ENCODE data around the gene PRKAR2B.
"Not testable (repeated sequence)": the region's sequence is repeated elsewhere in the genome, so short reads cannot be mapped to it uniquely, and the experiment has no call there.

PRKAR2B gene

DNA sequence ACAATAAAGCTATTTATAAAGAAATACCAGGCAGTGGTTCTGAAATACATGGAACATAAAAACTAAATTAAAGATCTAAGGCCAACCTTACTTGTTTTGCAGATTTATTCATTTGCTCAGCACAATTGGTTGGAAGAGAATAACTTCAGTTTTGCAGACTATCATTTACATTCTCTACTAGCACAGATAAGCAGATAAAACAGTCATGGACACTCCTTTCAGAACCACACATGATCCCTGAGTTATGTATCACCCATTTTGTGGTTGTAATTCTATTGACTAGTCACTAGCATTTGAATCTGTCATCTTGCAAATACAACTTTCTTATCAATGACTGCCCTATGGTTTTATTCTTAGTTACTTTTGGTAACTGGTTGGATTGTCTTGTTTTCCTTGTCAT, 45.1 kb downstream of the PRKAR2B start:
- H3K27ac ChIP-seq (ENCODE audit: low read length): no peak overlapping the region
- H3K79me2 ChIP-seq (ENCODE audit: low read length): no peaks in the 10 kb centered on the region
- H3K4me2 ChIP-seq (ENCODE audit: low read length): no peak overlapping the region
- no peak overlapping the region for H2AFZ ChIP-seq (ENCODE audit: low read depth, low read length)
- no peak for TF ChIP-seq EZH2phosphoT487 (IDR thresholded peaks at IDR 0.05; ENCODE audit: low read depth)
- TF ChIP-seq, protein P1, sequence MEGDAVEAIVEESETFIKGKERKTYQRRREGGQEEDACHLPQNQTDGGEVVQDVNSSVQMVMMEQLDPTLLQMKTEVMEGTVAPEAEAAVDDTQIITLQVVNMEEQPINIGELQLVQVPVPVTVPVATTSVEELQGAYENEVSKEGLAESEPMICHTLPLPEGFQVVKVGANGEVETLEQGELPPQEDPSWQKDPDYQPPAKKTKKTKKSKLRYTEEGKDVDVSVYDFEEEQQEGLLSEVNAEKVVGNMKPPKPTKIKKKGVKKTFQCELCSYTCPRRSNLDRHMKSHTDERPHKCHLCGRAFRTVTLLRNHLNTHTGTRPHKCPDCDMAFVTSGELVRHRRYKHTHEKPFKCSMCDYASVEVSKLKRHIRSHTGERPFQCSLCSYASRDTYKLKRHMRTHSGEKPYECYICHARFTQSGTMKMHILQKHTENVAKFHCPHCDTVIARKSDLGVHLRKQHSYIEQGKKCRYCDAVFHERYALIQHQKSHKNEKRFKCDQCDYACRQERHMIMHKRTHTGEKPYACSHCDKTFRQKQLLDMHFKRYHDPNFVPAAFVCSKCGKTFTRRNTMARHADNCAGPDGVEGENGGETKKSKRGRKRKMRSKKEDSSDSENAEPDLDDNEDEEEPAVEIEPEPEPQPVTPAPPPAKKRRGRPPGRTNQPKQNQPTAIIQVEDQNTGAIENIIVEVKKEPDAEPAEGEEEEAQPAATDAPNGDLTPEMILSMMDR (IDR thresholded peaks at IDR 0.05; ENCODE audit: low read depth, low read length): no peak
- H3K4me1 ChIP-seq (ENCODE audit: low read length): peaks cover 7% of the 10 kb centered on the region; the same call in 1 of the 2 replicates
- no peaks in the 10 kb centered on the region for H3K36me3 ChIP-seq (replicated peaks; ENCODE audit: low read depth, low read length)
- H4K20me1 ChIP-seq (ENCODE audit: insufficient read depth, low read length): no peaks in the 10 kb centered on the region
- H3K9me3 ChIP-seq (ENCODE audit: insufficient read depth, low read length): no peaks in the 10 kb centered on the region
- no peak overlapping the region for H3K9ac ChIP-seq (ENCODE audit: low read length)
- no peaks in the 10 kb centered on the region for H3K27me3 ChIP-seq (ENCODE audit: low read depth, low read length)
- H3K4me3 ChIP-seq (ENCODE audit: low read length): no peak overlapping the region

DNA sequence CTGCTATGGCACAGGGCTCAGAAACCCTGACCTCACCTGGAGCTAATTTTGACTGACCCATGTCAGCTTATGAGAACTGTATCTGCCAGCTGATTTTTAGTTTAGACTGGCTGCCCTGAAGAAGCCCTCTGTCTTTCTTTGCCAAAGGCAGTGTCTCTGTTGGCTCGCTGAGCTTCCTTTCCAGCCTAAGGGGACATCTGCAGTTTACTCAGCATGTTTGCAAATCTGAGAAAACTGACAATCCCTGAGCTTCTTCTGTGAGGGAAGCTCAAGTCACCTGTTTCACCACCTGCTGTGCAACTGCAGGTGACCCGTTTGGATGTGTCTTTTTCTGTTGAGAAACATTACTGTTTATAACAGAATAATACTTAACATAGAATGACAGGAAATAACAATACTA, 46.0 kb downstream of the PRKAR2B start:
- no peaks in the 10 kb centered on the region for H3K36me3 ChIP-seq (replicated peaks; ENCODE audit: low read depth, low read length)
- peaks cover 7% of the 10 kb centered on the region; the same call in 1 of the 2 replicates for H3K4me1 ChIP-seq (ENCODE audit: low read length)
- H3K9ac ChIP-seq (ENCODE audit: low read length): no peak overlapping the region
- no peak for TF ChIP-seq EZH2phosphoT487 (IDR thresholded peaks at IDR 0.05; ENCODE audit: low read depth)
- TF ChIP-seq, protein P1 (IDR thresholded peaks at IDR 0.05; ENCODE audit: low read depth, low read length): no peak
- H3K9me3 ChIP-seq (ENCODE audit: insufficient read depth, low read length): no peaks in the 10 kb centered on the region
- H3K4me3 ChIP-seq (ENCODE audit: low read length): no peak overlapping the region
- no peaks in the 10 kb centered on the region for H3K27me3 ChIP-seq (ENCODE audit: low read depth, low read length)
- no peak overlapping the region for H3K4me2 ChIP-seq (ENCODE audit: low read length)
- H4K20me1 ChIP-seq (ENCODE audit: insufficient read depth, low read length): no peaks in the 10 kb centered on the region
- no peak overlapping the region for H2AFZ ChIP-seq (ENCODE audit: low read depth, low read length)
- H3K27ac ChIP-seq (ENCODE audit: low read length): no peak overlapping the region
- no peaks in the 10 kb centered on the region for H3K79me2 ChIP-seq (ENCODE audit: low read length)

DNA sequence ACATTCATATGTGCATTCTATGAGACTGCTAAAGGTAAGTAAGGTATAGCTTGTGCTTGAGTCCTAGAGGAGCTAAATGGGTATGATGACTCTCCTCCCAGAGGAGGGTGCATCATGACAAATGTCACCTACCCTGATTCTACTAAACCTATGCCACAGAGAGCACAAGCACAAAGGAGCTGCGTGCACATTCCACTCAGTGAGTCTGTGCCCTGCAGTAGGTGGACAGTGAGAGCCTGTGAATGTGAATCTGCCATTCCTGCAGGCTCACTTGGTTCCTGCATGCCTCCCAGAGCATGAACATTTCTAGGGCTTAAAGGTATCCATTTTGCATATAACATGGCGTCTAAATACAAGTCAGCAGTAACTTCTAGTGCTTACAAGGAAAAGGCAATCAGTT, 46.8 kb downstream of the PRKAR2B start:
- Histone ChIP-seq H3K27me3 (ENCODE audit: low read depth, low read length) (no peaks in the 10 kb centered on the region), H2AFZ (ENCODE audit: low read depth, low read length) (no peak overlapping the region), H3K4me2 (ENCODE audit: low read length) (no peak overlapping the region), H3K4me1 (ENCODE audit: low read length) (peaks cover 7% of the 10 kb centered on the region; the same call in 1 of the 2 replicates), H3K9ac (ENCODE audit: low read length) (no peak overlapping the region), H4K20me1 (ENCODE audit: insufficient read depth, low read length) (no peaks in the 10 kb centered on the region), H3K4me3 (ENCODE audit: low read length) (no peak overlapping the region), H3K27ac (ENCODE audit: low read length) (no peak overlapping the region), H3K36me3 (replicated peaks; ENCODE audit: low read depth, low read length) (no peaks in the 10 kb centered on the region), H3K9me3 (ENCODE audit: insufficient read depth, low read length) (no peaks in the 10 kb centered on the region), H3K79me2 (ENCODE audit: low read length) (no peaks in the 10 kb centered on the region)
- TF ChIP-seq, protein P1 (IDR thresholded peaks at IDR 0.05; ENCODE audit: low read depth, low read length): no peak
- no peak for TF ChIP-seq EZH2phosphoT487 (IDR thresholded peaks at IDR 0.05; ENCODE audit: low read depth)

DNA sequence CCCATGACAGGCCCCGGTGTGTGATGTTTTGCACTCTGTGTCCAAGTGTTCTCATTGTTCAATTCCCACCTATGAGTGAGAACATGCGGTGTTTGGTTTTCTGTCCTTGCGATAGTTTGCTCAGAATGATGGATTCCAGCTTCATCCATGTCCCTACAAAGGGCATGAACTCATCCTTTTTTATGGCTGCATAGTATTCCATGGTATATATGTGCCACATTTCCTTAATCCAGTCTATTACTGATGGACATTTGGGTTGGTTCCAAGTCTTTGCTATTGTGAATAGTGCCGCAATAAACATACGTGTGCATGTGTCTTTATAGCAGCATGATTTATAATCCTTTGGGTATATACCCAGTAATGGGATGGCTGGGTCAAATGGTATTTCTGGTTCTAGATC, 49.2 kb downstream of the PRKAR2B start:
- not testable (repeated sequence) for H4K20me1 ChIP-seq (ENCODE audit: insufficient read depth, low read length); H3K4me1 ChIP-seq (ENCODE audit: low read length); H2AFZ ChIP-seq (ENCODE audit: low read depth, low read length); H3K36me3 ChIP-seq (replicated peaks; ENCODE audit: low read depth, low read length); H3K4me3 ChIP-seq (ENCODE audit: low read length); H3K79me2 ChIP-seq (ENCODE audit: low read length); H3K9me3 ChIP-seq (ENCODE audit: insufficient read depth, low read length); H3K4me2 ChIP-seq (ENCODE audit: low read length); H3K9ac ChIP-seq (ENCODE audit: low read length); H3K27ac ChIP-seq (ENCODE audit: low read length); H3K27me3 ChIP-seq (ENCODE audit: low read depth, low read length)

DNA sequence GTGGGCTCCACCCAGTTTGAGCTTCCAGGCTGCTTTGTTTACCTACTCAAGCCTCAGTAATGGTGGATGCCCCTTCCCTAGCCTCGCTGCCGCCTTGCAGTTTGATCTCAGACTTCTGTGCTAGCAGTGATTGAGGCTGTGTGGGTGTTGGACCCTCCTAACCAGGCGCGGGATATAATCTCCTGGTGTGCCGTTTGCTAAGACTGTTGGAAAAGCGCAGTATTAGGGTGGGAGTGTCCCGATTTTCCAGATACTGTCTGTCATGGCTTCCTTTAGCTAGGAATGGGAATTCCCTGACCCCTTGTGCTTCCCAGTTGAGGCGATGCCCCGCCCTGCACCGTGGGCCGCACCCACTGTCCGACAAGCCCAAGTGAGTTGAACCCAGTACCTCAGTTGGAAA, 54.6 kb downstream of the PRKAR2B start:
- not testable (repeated sequence) for H3K36me3 ChIP-seq (replicated peaks; ENCODE audit: low read depth, low read length); H3K9me3 ChIP-seq (ENCODE audit: insufficient read depth, low read length); H3K27me3 ChIP-seq (ENCODE audit: low read depth, low read length); H2AFZ ChIP-seq (ENCODE audit: low read depth, low read length); H3K4me2 ChIP-seq (ENCODE audit: low read length); H3K4me1 ChIP-seq (ENCODE audit: low read length); H4K20me1 ChIP-seq (ENCODE audit: insufficient read depth, low read length); H3K9ac ChIP-seq (ENCODE audit: low read length); H3K4me3 ChIP-seq (ENCODE audit: low read length); H3K79me2 ChIP-seq (ENCODE audit: low read length); H3K27ac ChIP-seq (ENCODE audit: low read length)

Measured in OCI-LY3 (cell line).